ENCODE data around the gene FRG2C. TPM values are rescaled to one million over a fixed set of nuclear protein-coding genes. Genes with fewer than 3 reads are reported as not detected.

FRG2C gene
- total RNA-seq, 1 donor from 2014 or later, result not detected

GRCh38 chr3:75692061-75692460, 27.9 kb downstream of the FRG2C start:
- Histone ChIP-seq H3K9ac (ENCODE audit: low read length) (no peak overlapping the region), H3K4me3 (ENCODE audit: insufficient read depth, low read depth, low read length) (no peak overlapping the region), H3K36me3 (ENCODE audit: insufficient read depth, low read length) (no peaks in the 10 kb centered on the region), H3K27ac (ENCODE audit: low read depth, low read length) (no peak overlapping the region), H3K9me3 (ENCODE audit: insufficient read depth, low read depth, low read length) (peaks cover 4% of the 10 kb centered on the region), H2AFZ (ENCODE audit: low read depth, low read length) (no peak overlapping the region), H4K20me1 (ENCODE audit: insufficient read depth, low read length) (no peaks in the 10 kb centered on the region), H3K79me2 (ENCODE audit: insufficient read depth, low read length) (no peaks in the 10 kb centered on the region), H3K4me1 (ENCODE audit: insufficient read depth, low read length) (no peaks in the 10 kb centered on the region), H3K4me2 (ENCODE audit: low read length) (no peak overlapping the region), H3K27me3 (ENCODE audit: insufficient read depth, low read length) (no peaks in the 10 kb centered on the region)
- H3K27ac Mint-ChIP-seq (ENCODE audit: unreplicated experiment), result no peak overlapping the region
- no peak overlapping the region for H3K4me3 Mint-ChIP-seq (ENCODE audit: unreplicated experiment)
- H3K36me3 Mint-ChIP-seq (ENCODE audit: low read depth, unreplicated experiment), result peaks cover 7% of the 10 kb centered on the region
- TF ChIP-seq CTCF (IDR thresholded peaks at IDR 0.05; ENCODE audit: insufficient read depth, low read depth, low read length) (no peak), EZH2 (IDR thresholded peaks at IDR 0.05; ENCODE audit: insufficient read depth, low read length) (no peak)
- FAIRE-seq (no peak), DNase-seq (ENCODE audit: low read depth) (no peak)
- no peaks in the 10 kb centered on the region for H3K4me1 Mint-ChIP-seq (ENCODE audit: low read depth, unreplicated experiment)
- H3K9me3 Mint-ChIP-seq (ENCODE audit: unreplicated experiment), result peaks cover 9% of the 10 kb centered on the region
- H3K27me3 Mint-ChIP-seq (ENCODE audit: low read depth, unreplicated experiment), result no peaks in the 10 kb centered on the region

Small RNAs within 50 kb of the gene (microRNA-seq; reads per million reads assigned to microRNA genes)
- gene MIR1324, result not detected

Other genes starting within 250 kb of the FRG2C start
- gene ZNF717, start 121.2 kb downstream of the FRG2C start, total RNA-seq, result 2.4 and 2.7 TPM in 2 replicates